Loucy (cell line): Measurements from ENCODE around the gene C6orf47.

Source experiments
- EZH2phosphoT487 ChIP-seq: fragments of 200-600 bp; IDR thresholded peaks from 2 replicates; pipeline ENCODE4 v1.6.1; 2018; ENCODE audit warnings: antibody characterized with exemption, mild to moderate bottlenecking, moderate library complexity, borderline replicate concordance
- TF ChIP-seq, protein P1 (sequence below): fragments of 200-600 bp; sonication (generic); conservative IDR thresholded peaks from 2 replicates; pipeline ENCODE4 v1.5.1; 2014; ENCODE audit warnings: mild to moderate bottlenecking, antibody characterized with exemption, low read length

DNA sequence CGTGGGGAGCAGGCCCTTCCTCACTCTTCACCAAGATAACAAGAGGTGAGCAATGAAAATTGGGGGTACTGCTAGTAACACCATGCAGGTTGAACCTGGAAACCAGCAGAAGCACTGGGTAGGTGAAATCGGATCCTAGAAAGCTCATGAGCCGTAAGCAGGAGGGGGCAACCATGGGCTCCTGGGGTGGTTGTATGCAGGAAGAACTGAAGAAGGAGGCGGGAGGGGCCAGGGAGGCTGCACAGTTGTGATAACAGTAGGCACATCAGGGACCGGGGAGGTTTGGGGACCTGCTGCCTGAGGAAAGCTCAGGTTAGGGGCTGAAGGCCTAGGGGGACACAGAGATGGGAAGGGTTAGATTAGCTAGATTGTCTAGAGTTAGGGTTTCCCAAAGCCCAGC is 25.9 kb upstream of the C6orf47 start:
- TF ChIP-seq, protein P1, sequence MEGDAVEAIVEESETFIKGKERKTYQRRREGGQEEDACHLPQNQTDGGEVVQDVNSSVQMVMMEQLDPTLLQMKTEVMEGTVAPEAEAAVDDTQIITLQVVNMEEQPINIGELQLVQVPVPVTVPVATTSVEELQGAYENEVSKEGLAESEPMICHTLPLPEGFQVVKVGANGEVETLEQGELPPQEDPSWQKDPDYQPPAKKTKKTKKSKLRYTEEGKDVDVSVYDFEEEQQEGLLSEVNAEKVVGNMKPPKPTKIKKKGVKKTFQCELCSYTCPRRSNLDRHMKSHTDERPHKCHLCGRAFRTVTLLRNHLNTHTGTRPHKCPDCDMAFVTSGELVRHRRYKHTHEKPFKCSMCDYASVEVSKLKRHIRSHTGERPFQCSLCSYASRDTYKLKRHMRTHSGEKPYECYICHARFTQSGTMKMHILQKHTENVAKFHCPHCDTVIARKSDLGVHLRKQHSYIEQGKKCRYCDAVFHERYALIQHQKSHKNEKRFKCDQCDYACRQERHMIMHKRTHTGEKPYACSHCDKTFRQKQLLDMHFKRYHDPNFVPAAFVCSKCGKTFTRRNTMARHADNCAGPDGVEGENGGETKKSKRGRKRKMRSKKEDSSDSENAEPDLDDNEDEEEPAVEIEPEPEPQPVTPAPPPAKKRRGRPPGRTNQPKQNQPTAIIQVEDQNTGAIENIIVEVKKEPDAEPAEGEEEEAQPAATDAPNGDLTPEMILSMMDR: no peak
- TF ChIP-seq EZH2phosphoT487: no peak
